Neural cell (in vitro differentiated cells): ENCODE data around the gene PRKACA.

Source experiments
- CTCF ChIP-seq: fragments of 450-650 bp; IDR thresholded peaks from 2 replicates; pipeline ENCODE4 v1.5.1; 2014; ENCODE audit warnings: antibody characterized with exemption, mild to moderate bottlenecking, moderate library complexity; ENCODE audit not compliant: poor library complexity, severe bottlenecking
- EZH2 ChIP-seq: fragments of 200-600, 300-800 bp; shearing (Covaris generic), sonication (generic); IDR thresholded peaks from 2 replicates; pipeline ENCODE4 v1.6.1; 2014; ENCODE audit warnings: antibody characterized with exemption, low read length, borderline replicate concordance, mild to moderate bottlenecking; ENCODE audit not compliant: insufficient read depth, poor library complexity, severe bottlenecking
- POLR2AphosphoS5 ChIP-seq: IDR thresholded peaks from 2 replicates; pipeline ENCODE4 v1.6.1; 2012
- RAD21 ChIP-seq: fragments of 450-650 bp; conservative IDR thresholded peaks from 2 replicates; pipeline ENCODE4 v1.6.1; 2014; ENCODE audit warnings: antibody characterized with exemption, mild to moderate bottlenecking, moderate library complexity

- TF ChIP-seq POLR2AphosphoS5 (no peak), CTCF (no peak), RAD21 (no peak), EZH2 (no peak)
These were observed 55.1 kb downstream of the PRKACA start for GRCh38 chr19:14062558-14062855.
